B cell (primary cell): ENCODE data around the gene IPMK. TPM values are rescaled to one million over a fixed set of nuclear protein-coding genes. Genes with fewer than 3 reads are reported as not detected.

Experiments
- ATAC-seq: fragments of 200-7000 bp; cut with Tn5 transposase; one replicate; pipeline ENCODE4 v1.10.0; 2021; ENCODE audit warnings: low read depth, mild to moderate bottlenecking, moderate number of reproducible peaks, moderate library complexity
- CTCF ChIA-PET: fragments of 350-600 bp; sonication (Branson Sonifier 250); formaldehyde crosslinking; loops from one replicate; lab custom pipeline; 2021; ENCODE audit warnings: antibody characterized with exemption, inconsistent platforms; lab: Charles Lee
- POLR2A ChIA-PET: fragments of 350-600 bp; sonication (Branson Sonifier 250); formaldehyde crosslinking; loops from one replicate; lab custom pipeline; 2021; ENCODE audit warnings: antibody characterized with exemption; lab: Charles Lee
- DNase-seq: peaks from one replicate; pipeline ENCODE4 v3.0.0; 2013
- H2AFZ ChIP-seq: 2 replicates; pipeline ENCODE4 v1.6.1; 2012; ENCODE audit warnings: mild to moderate bottlenecking, low read depth, low read length; ENCODE audit not compliant: insufficient read depth, poor library complexity, severe bottlenecking
- H3K27ac ChIP-seq, 2 donors: 1 replicate in 1 of 2; 2 replicates in 1 of 2; pipeline ENCODE4 v1.5.1; 2012 to 2013; ENCODE audit warnings: low read length in 2 of 2, mild to moderate bottlenecking in 2 of 2, moderate library complexity in 1 of 2
- H3K27me3 ChIP-seq, 4 experiments: fragments of 200-600 bp in 1 of 4; sonication (generic) in 1 of 4; replicated peaks in 1 of 4; 1 replicate in 2 of 4; 2 replicates in 2 of 4; pipeline versions ENCODE4 v1.6.1 to v1.7.0; 2013 to 2016; ENCODE audit warnings: low read length in 3 of 4, mild to moderate bottlenecking in 2 of 4, mixed read lengths in 1 of 4, moderate library complexity in 1 of 4; ENCODE audit not compliant: insufficient read depth in 4 of 4, control insufficient read depth in 3 of 4; ENCODE audit errors: control extremely low read depth in 1 of 4
- H3K36me3 ChIP-seq, 2 experiments: replicated peaks in 1 of 2; 1 replicate in 1 of 2; 2 replicates in 1 of 2; pipeline versions ENCODE4 v1.6.1 to v1.7.1; 2013; ENCODE audit warnings: low read length in 1 of 2; ENCODE audit not compliant: insufficient read depth in 2 of 2, control insufficient read depth in 1 of 2; ENCODE audit errors: control extremely low read depth in 1 of 2, extremely low read depth in 1 of 2
- H3K4me1 ChIP-seq, 2 donors: fragments of 200-600 bp in 1 of 2; sonication (generic) in 1 of 2; 1 replicate in 1 of 2; 2 replicates in 1 of 2; pipeline versions ENCODE4 v1.5.1 to v1.6.1; 2013 to 2017; ENCODE audit warnings: low read length in 2 of 2; ENCODE audit not compliant: control insufficient read depth in 2 of 2, insufficient read depth in 2 of 2
- H3K4me2 ChIP-seq: replicated peaks from 2 replicates; pipeline ENCODE3; 2012; ENCODE audit warnings: mild to moderate bottlenecking, low read depth, low read length; ENCODE audit not compliant: poor library complexity, severe bottlenecking
- H3K4me3 ChIP-seq, 5 experiments: fragments of 200-600 bp in 1 of 5; sonication (generic) in 1 of 5; 1 replicate in 3 of 5; 2 replicates in 2 of 5; pipeline versions ENCODE4 v1.5.1 to v1.7.0; 2011 to 2016; ENCODE audit warnings: low read length in 4 of 5, mild to moderate bottlenecking in 4 of 5, low read depth in 2 of 5, control low read depth in 1 of 5, moderate library complexity in 1 of 5; ENCODE audit not compliant: insufficient read depth in 1 of 5; ENCODE audit errors: control extremely low read depth in 1 of 5, extremely low read depth in 1 of 5
- H3K79me2 ChIP-seq: fragments of 200-600 bp; sonication (generic); one replicate; pipeline ENCODE4 v1.6.0; 2016; ENCODE audit warnings: low read length; ENCODE audit not compliant: control insufficient read depth, insufficient read depth
- H3K9ac ChIP-seq: fragments of 200-600 bp; sonication (generic); 2 replicates; pipeline ENCODE4 v1.6.1; 2017; ENCODE audit warnings: mild to moderate bottlenecking, low read length, moderate library complexity
- H3K9me3 ChIP-seq, 3 donors: one replicate each; pipeline versions ENCODE4 v1.6.1 to v1.7.1; 2013; ENCODE audit warnings: low read length in 2 of 3; ENCODE audit not compliant: control insufficient read depth in 2 of 3, insufficient read depth in 1 of 3; ENCODE audit errors: control extremely low read depth in 1 of 3
- H4K20me1 ChIP-seq: 2 replicates; pipeline ENCODE4 v1.6.0; 2012; ENCODE audit warnings: mild to moderate bottlenecking, low read length; ENCODE audit not compliant: insufficient read depth, control insufficient read depth, poor library complexity, severe bottlenecking
- H3K27ac Mint-ChIP-seq: one replicate; pipeline ENCODE4 v1.8.0; 2021; ENCODE audit warnings: mixed read lengths
- H3K27me3 Mint-ChIP-seq: one replicate; pipeline ENCODE4 v1.8.0; 2021; ENCODE audit warnings: mixed read lengths
- H3K4me1 Mint-ChIP-seq: one replicate; pipeline ENCODE4 v1.8.0; 2021; ENCODE audit warnings: mixed read lengths
- H3K4me3 Mint-ChIP-seq: one replicate; pipeline ENCODE4 v1.8.0; 2021; ENCODE audit warnings: mixed read lengths
- H3K9me3 Mint-ChIP-seq: one replicate; pipeline ENCODE4 v1.8.0; 2022; ENCODE audit warnings: mixed read lengths; ENCODE audit not compliant: insufficient read depth
- EZH2 ChIP-seq: IDR thresholded peaks from 2 replicates; pipeline ENCODE4 v1.6.1; 2012; ENCODE audit warnings: borderline replicate concordance, low read depth, mild to moderate bottlenecking, moderate library complexity, low read length; ENCODE audit not compliant: insufficient read depth, poor library complexity, severe bottlenecking
- WGBS: methylation state at CpG from one replicate; pipeline ENCODE4 v1.1.5; 2013; ENCODE audit warnings: missing lambda C conversion rate; ENCODE audit not compliant: insufficient coverage; 5-methylcytosine and 5-hydroxymethylcytosine counted together
- intact Hi-C: fragments of 100-400 bp; cut with micrococcal nuclease; formaldehyde crosslinking; loops from one replicate; pipeline ENCODE4 v1.10.0; 2022
- polyA plus RNA-seq: library from polyadenylated mRNA; depleted of rRNA; stranded (reverse); fragments of >200 nt; gene quantifications from 2 replicates; pipeline ENCODE4 v1.2.3, GENCODE V29; 2012
- total RNA-seq, 2 donors: library from RNA; stranded (reverse); fragments of 120-200 nt in 1 of 2; gene quantifications; 1 replicate in 1 of 2; 2 replicates in 1 of 2; pipeline versions ENCODE4 v1.2.3 to v1.2.4, GENCODE V29; 2013 to 2022
- TF ChIP-seq, protein P1 (sequence below): fragments of 200-600 bp; IDR thresholded peaks from one replicate; pipeline ENCODE4 v1.8.0; 2022; ENCODE audit warnings: antibody characterized with exemption, mild to moderate bottlenecking

IPMK gene
- total and polyA plus RNA-seq, 2 donors (not counting 1 experiment from before 2014, with no cell fraction given), result 1.9 to 8.6 TPM

DNA sequence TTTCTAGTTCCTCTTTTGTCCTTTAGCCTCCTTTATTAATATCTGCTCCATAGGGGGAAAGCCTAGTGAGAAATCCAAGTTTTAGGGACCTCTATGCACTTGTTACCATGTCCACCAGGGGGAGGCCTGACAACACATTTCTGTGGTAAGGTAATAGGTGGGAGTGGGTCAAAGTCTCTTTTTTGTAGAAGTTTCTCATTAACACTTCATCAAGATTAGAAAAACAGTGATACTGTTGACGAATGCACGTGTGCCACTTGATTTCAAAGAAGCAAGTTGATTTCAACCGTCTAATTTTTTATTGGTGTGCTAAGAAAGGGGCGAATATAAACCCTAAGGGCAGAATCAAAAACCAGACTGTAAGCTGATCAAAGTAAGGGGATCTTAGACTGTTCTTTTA is 31.9 kb upstream of the IPMK start:
- intact Hi-C loops, result loop anchor here (1.0 to 10.0 kb wide), 3 partner anchors 35 to 485 kb away; partner anchors contain the start of genes TFAM and UBE2D1
- no peaks in the 10 kb centered on the region for H3K9me3 ChIP-seq
- H3K36me3 ChIP-seq, result no peaks in the 10 kb centered on the region
- no peak overlapping the region for H3K27ac ChIP-seq
- no peak overlapping the region for H3K4me2 ChIP-seq
- ATAC-seq (peak; percentile 77), DNase-seq (peak; percentile 76)
- H3K9ac ChIP-seq, result no peak overlapping the region
- peaks cover 0 to 7% (median 4%) of the 10 kb centered on the region in 4 experiments for H3K27me3 ChIP-seq
- ChIA-PET POLR2A (no interaction called here), CTCF (interaction anchor here (0.6 to 3.4 kb wide), 32 partner anchors 9 to 1532 kb away, joined by 3 to 26 read pairs (median 4); partner anchors contain the start of genes IPMK and TFAM)
- Mint-ChIP-seq H3K27me3 (peaks cover 21% of the 10 kb centered on the region), H3K9me3 (no peaks in the 10 kb centered on the region), H3K4me3 (no peak overlapping the region), H3K27ac (no peak overlapping the region), H3K4me1 (peaks cover 3% of the 10 kb centered on the region)
- H3K79me2 ChIP-seq, result no peaks in the 10 kb centered on the region
- no peaks in the 10 kb centered on the region for H3K4me1 ChIP-seq
- no peak overlapping the region for H2AFZ ChIP-seq
- 50% methylated on average over 2 of the region's 4 CpGs for WGBS
- TF ChIP-seq EZH2, result no peak
- TF ChIP-seq, protein P1, sequence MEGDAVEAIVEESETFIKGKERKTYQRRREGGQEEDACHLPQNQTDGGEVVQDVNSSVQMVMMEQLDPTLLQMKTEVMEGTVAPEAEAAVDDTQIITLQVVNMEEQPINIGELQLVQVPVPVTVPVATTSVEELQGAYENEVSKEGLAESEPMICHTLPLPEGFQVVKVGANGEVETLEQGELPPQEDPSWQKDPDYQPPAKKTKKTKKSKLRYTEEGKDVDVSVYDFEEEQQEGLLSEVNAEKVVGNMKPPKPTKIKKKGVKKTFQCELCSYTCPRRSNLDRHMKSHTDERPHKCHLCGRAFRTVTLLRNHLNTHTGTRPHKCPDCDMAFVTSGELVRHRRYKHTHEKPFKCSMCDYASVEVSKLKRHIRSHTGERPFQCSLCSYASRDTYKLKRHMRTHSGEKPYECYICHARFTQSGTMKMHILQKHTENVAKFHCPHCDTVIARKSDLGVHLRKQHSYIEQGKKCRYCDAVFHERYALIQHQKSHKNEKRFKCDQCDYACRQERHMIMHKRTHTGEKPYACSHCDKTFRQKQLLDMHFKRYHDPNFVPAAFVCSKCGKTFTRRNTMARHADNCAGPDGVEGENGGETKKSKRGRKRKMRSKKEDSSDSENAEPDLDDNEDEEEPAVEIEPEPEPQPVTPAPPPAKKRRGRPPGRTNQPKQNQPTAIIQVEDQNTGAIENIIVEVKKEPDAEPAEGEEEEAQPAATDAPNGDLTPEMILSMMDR, result peak; percentile 92
- H3K4me3 ChIP-seq, result no peak overlapping the region
- no peaks in the 10 kb centered on the region for H4K20me1 ChIP-seq

DNA sequence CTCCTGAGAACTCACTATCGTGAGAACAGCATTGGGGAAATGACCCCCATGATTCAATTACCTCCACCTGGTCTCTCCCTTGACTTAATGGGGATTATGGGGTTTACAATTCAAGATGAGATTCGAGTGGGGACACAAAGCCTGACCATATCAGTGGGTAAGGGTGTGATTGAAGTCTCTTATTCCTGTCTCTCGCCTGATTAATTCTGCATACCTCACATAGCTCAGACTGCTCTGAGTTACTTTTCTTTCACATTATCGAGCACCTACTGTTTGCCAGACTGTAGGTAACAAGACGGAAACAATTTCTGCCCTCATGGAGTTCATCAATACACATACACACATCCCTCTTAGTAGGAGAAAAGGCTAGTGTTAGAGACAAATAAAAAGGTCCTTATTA is 26.3 kb upstream of the IPMK start:
- ATAC-seq (no peak), DNase-seq (no peak)
- Histone ChIP-seq H3K9ac (no peak overlapping the region), H3K79me2 (no peaks in the 10 kb centered on the region), H3K9me3 (no peaks in the 10 kb centered on the region), H3K4me2 (no peak overlapping the region), H3K4me1 (no peaks in the 10 kb centered on the region), H3K27me3 (no peaks in the 10 kb centered on the region), H3K27ac (no peak overlapping the region), H4K20me1 (no peaks in the 10 kb centered on the region), H3K36me3 (peaks cover 0 to 2% of the 10 kb centered on the region in 2 experiments), H2AFZ (no peak overlapping the region), H3K4me3 (no peak overlapping the region)
- CTCF ChIA-PET, result interaction anchor here (5.5 to 9.0 kb wide), 2 partner anchors 12 to 119 kb away, joined by 23 to 407 read pairs; no protein-coding TSS in a partner anchor
- H3K27me3 Mint-ChIP-seq, result no peaks in the 10 kb centered on the region
- POLR2A ChIA-PET, result no interaction called here
- no peak for TF ChIP-seq EZH2
- TF ChIP-seq, protein P1, result no peak
- H3K27ac Mint-ChIP-seq, result no peak overlapping the region
- intact Hi-C loops, result loop anchor here (10.0 kb wide), 1 partner anchor 491 kb away; no protein-coding TSS in a partner anchor
- H3K9me3 Mint-ChIP-seq, result no peaks in the 10 kb centered on the region
- no CpG with 5 or more reads among the region's 5 CpGs for WGBS
- H3K4me3 Mint-ChIP-seq, result no peak overlapping the region
- no peaks in the 10 kb centered on the region for H3K4me1 Mint-ChIP-seq
